AG10803 (cell line): Measurements from ENCODE around the gene HOXA11.

Experiments used
- DNase-seq: peaks from one replicate; pipeline ENCODE4 v3.0.0; 2010; ENCODE audit warnings: low read depth
- H3K4me3 ChIP-seq: 2 replicates; pipeline ENCODE4 v1.5.1; 2011; ENCODE audit warnings: mild to moderate bottlenecking, low read length, control low read depth
- TF ChIP-seq, protein P1 (sequence below): conservative IDR thresholded peaks from 2 replicates; pipeline ENCODE4 v1.5.1; 2011; ENCODE audit warnings: mild to moderate bottlenecking, low read length, control low read depth, inconsistent platforms

HOXA11 gene

DNA sequence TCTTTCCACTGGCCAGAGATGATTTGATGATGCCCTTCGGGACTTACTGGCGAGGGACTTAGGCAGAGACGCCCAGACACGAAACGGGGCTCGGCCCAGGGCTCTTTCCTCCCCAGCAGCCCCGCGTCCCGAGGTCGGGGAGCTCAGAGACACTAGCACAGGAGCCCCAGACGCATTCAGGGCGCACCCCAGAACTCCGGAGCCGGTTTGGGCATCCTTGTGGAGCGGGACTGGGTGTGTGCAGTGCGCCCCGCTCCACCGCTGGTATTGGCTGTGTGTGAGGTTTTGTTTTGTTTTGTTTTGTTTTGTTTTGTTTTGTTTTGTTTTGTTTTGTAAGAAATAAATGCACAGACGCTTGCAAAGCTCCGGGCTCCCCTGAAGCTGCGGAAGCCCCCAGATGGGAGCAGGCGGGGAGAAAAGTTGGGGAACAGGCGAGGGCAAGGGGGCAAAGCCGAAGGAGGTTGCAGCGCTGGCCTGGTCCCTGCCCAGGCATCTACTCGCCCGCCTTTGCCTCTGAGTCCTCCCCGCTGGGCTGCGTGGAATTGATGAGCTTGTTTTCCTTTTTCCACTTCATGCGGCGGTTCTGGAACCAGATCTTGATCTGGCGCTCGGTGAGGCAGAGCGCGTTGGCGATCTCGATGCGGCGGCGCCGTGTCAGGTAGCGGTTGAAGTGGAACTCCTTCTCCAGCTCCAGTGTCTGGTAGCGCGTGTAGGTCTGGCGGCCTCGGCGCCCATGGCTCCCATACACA, 39.7 kb downstream of the HOXA11 start:
- DNase-seq, result no peak
- H3K4me3 ChIP-seq, result no peak overlapping the region
- TF ChIP-seq, protein P1, sequence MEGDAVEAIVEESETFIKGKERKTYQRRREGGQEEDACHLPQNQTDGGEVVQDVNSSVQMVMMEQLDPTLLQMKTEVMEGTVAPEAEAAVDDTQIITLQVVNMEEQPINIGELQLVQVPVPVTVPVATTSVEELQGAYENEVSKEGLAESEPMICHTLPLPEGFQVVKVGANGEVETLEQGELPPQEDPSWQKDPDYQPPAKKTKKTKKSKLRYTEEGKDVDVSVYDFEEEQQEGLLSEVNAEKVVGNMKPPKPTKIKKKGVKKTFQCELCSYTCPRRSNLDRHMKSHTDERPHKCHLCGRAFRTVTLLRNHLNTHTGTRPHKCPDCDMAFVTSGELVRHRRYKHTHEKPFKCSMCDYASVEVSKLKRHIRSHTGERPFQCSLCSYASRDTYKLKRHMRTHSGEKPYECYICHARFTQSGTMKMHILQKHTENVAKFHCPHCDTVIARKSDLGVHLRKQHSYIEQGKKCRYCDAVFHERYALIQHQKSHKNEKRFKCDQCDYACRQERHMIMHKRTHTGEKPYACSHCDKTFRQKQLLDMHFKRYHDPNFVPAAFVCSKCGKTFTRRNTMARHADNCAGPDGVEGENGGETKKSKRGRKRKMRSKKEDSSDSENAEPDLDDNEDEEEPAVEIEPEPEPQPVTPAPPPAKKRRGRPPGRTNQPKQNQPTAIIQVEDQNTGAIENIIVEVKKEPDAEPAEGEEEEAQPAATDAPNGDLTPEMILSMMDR, result no peak

DNA sequence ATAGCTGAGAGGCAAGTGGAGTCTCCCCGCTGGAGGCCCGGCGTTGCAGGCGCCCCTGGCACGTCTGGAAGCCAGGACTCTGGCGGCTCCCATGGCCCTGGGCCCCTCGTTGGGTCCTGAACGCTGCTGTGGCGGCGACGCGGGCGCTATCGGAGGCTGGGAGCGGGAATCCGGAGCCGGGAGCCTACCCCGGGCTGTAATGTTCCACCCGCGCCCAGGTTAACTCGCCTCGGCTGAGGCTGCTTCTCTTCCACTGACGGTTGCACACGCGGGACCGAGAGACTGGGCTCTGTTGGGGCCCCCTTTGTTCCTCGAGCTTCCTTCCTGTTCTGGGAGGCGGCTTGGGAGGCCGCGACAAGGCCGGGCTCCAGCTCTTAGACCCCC, 40.3 kb downstream of the HOXA11 start:
- TF ChIP-seq, protein P1, result no peak
- H3K4me3 ChIP-seq, result no peak overlapping the region
- DNase-seq, result no peak

DNA sequence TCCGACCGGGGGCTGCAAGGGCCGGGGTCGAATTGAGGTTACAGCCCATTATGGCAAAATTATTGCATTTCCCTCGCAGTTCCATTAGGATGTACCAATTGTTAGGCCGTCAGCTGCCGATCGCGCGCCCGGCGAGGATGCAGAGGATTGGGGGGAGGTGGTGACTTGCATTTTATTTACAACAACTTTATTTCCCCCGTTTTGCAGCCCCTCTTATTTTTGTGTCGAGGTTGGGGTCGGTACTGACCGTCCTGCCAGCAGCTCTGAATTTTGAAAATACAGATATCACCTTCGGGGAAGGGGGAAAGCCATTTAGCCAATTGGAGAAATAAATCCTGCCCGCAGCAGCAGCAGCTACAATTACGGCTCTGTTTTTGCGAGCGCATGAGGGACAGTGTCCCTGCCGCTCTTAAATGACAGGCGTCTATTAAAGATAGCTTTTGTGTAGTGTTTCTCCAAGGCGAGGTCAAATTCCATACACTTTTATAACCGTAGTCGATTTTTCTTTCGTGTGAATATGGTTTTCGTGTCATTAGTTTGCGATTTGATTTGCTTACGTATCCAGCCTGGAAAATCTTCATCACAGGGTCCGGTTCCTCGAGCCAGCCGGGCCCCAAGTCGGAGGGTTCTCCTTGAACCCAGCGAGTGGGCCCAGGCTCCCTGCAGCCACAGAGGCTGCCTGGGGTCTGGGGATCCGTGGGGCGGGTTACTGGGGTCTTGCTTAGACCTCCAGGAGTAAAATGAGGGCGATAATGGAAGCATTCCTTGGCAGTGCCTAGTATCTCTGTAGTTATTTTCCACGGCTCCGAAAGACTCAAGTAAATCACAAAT, 40.9 kb downstream of the HOXA11 start:
- TF ChIP-seq, protein P1, result no peak

DNA sequence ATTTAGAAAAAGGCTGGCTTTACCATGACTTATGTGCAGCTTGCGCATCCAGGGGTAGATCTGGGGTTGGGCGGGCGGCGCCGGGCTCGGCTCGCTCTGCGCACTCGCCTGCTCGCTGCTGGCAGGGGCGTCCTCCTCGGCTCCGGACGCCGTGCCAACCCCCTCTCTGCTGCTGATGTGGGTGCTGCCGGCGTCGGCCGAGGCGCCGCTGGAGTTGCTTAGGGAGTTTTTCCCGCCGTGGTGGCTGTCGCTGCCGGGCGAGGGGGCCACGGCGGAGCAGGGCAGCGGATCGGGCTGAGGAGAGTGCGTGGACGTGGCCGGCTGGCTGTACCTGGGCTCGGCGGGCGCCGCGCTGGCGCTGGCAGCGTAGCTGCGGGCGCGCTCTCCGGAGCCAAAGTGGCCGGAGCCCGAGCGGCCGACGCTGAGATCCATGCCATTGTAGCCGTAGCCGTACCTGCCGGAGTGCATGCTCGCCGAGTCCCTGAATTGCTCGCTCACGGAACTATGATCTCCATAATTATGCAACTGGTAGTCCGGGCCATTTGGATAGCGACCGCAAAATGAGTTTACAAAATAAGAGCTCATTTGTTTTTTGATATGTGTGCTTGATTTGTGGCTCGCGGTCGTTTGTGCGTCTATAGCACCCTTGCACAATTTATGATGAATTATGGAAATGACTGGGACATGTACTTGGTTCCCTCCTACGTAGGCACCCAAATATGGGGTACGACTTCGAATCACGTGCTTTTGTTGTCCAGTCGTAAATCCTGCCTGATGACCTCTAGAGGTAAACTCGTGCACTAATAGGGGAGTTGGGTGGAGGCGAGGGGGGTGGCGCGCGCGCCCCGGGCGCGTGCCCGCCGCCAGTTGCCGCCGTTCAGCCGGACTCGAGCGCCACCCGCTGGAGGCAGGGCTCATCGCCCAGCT, 41.7 kb downstream of the HOXA11 start, which contains the start of gene HOXA5:
TSS of gene HOXA5 (minus strand) at position 659 of the 927 bp plus-strand sequence. CDS start at position 585, 74 bp downstream.
- peak; percentile 85 for DNase-seq
- TF ChIP-seq, protein P1, result peak; percentile 45
- peak within 1 kb of the TSS; percentile 56 for H3K4me3 ChIP-seq

More for the DNA sequence above, 40.9 kb downstream of the HOXA11 start:
- H3K4me3 ChIP-seq, result no peak overlapping the region
- no peak for DNase-seq

DNA sequence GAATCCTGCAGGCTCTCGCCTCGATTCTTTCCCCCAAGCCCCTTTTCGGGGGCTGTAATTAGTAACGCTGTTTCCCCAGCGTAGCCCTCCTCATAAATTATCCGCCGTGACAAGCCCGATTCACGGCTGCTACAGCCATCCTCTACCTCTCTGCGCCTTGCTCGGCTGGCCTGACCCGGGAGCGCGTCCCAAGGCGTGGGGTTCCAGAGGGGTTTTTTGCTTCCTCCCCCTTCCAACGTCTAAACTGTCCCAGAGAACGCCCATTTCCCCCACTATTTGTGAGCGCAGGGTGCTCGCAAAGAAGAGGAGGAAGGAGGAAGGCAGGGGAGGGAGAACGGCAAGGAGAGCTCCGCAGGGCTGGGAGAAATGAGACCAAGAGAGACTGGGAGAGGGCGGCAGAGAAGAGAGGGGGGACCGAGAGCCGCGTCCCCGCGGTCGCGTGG, 42.4 kb downstream of the HOXA11 start:
- TF ChIP-seq, protein P1, result no peak
- H3K4me3 ChIP-seq, result peak overlapping the region; percentile 56

DNA sequence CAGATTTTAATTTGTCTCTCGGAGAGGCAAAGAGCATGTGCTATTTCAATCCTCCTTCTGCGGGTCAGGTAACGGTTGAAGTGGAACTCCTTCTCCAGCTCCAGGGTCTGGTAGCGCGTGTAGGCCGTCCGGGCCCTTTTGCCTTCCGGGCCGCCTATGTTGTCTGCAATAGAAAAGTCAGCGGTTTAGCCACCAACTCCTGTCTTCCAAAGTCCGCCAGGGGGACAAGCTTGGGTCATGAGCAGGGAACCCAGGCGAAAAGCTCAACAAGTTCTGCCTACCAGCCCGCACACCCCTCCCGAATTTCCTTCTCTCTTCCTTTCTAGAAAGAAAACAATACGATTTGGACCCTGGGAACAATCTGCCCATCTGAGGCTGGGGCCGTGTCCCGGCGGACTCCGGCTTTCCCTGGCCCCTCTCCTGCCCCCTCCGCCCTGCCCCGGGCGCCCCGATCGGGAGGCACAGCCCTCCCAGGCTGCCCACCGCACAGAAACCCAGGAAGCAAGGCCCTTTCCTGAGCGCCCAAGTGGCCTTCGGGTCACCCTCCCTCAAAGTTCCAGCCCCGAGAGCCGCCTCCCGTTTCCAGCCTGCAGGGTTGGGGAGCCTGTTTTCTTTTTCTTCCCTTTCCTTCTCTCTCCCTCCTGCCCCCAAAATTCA, 43.0 kb downstream of the HOXA11 start:
- TF ChIP-seq, protein P1, result no peak

More for the DNA sequence above, 42.4 kb downstream of the HOXA11 start:
- no peak for DNase-seq

More for the DNA sequence above, 43.0 kb downstream of the HOXA11 start:
- H3K4me3 ChIP-seq, result peak overlapping the region; percentile 56
- no peak for DNase-seq
